IMR-90 (cell line): ENCODE measurements around the gene NANOS3. TPM values are rescaled to one million over a fixed set of nuclear protein-coding genes. Genes with fewer than 3 reads are reported as not detected.
A peak's percentile ranks its signal among the peaks of the same experiment; 100 is the strongest.

Source experiments
- ATAC-seq: fragments of 200-7000 bp; cut with Tn5 transposase; 2 replicates; pipeline ENCODE4 v1.9.1; 2020; ENCODE audit warnings: low read depth, mild to moderate bottlenecking, moderate library complexity
- BruUV-seq: library from RNA; stranded (reverse); fragments of 400-500 nt; replicated peaks from 2 replicates; lab custom pipeline; 2021; lab: Mats Ljungman, UMichigan
- CTCF ChIA-PET: fragments of 300-600 bp; formaldehyde crosslinking; extraction: SDS; loops from one replicate; lab custom pipeline; 2021; ENCODE audit warnings: antibody characterized with exemption; lab: Yijun Ruan, JAX
- POLR2A ChIA-PET: fragments of 300-600 bp; sonication (Branson Sonifier 250); formaldehyde crosslinking; loops from one replicate; lab custom pipeline; 2022; ENCODE audit warnings: antibody characterized with exemption; ENCODE audit not compliant: unreplicated experiment; lab: Charles Lee
- DNase-seq: peaks from one replicate; pipeline ENCODE4 v3.0.0; 2013
- H2AFZ ChIP-seq: replicated peaks from 2 replicates; pipeline ENCODE3; 2013; ENCODE audit warnings: low read length, mild to moderate bottlenecking; ENCODE audit not compliant: poor library complexity
- H2AK5ac ChIP-seq: 2 replicates; pipeline ENCODE4 v1.6.1; 2013; ENCODE audit warnings: low read depth, low read length, inconsistent platforms
- H2AK9ac ChIP-seq: replicated peaks from 2 replicates; pipeline ENCODE3; 2013; ENCODE audit warnings: mild to moderate bottlenecking, low read depth, low read length, moderate library complexity; ENCODE audit not compliant: poor library complexity
- H2BK120ac ChIP-seq: 2 replicates; pipeline ENCODE4 v1.6.1; 2013; ENCODE audit warnings: low read depth, low read length, inconsistent platforms
- H2BK15ac ChIP-seq: 3 replicates; pipeline ENCODE4 v1.6.1; 2013; ENCODE audit warnings: low read depth, low read length, inconsistent platforms
- H2BK20ac ChIP-seq: 2 replicates; pipeline ENCODE4 v1.6.1; 2013; ENCODE audit warnings: low read depth, mild to moderate bottlenecking, inconsistent platforms, low read length, moderate library complexity
- H2BK5ac ChIP-seq: 2 replicates; pipeline ENCODE4 v1.6.1; 2013; ENCODE audit warnings: mild to moderate bottlenecking, low read depth, low read length, inconsistent platforms; ENCODE audit not compliant: poor library complexity, severe bottlenecking
- H3K14ac ChIP-seq: replicated peaks from 2 replicates; pipeline ENCODE4 v1.6.1; 2013; ENCODE audit warnings: low read depth, low read length, inconsistent platforms
- H3K18ac ChIP-seq: 2 replicates; pipeline ENCODE4 v1.6.1; 2013; ENCODE audit warnings: low read depth, low read length, control low read depth
- H3K23ac ChIP-seq: 2 replicates; pipeline ENCODE4 v1.6.1; 2013; ENCODE audit warnings: low read depth, low read length, inconsistent platforms
- H3K27ac ChIP-seq: 2 replicates; pipeline ENCODE4 v1.5.1; 2013; ENCODE audit warnings: mild to moderate bottlenecking, control low read depth, low read length; ENCODE audit not compliant: insufficient read depth
- H3K27me3 ChIP-seq: 2 replicates; pipeline ENCODE4 v1.6.1; 2013; ENCODE audit warnings: low read length; ENCODE audit not compliant: control insufficient read depth, insufficient read depth
- H3K36me3 ChIP-seq: 2 replicates; pipeline ENCODE4 v1.6.1; 2013; ENCODE audit warnings: low read length, mixed read lengths; ENCODE audit not compliant: control insufficient read depth, insufficient read depth
- H3K4ac ChIP-seq: 2 replicates; pipeline ENCODE4 v1.6.1; 2013; ENCODE audit warnings: low read depth, low read length, inconsistent platforms
- H3K4me1 ChIP-seq: 2 replicates; pipeline ENCODE4 v1.6.1; 2013; ENCODE audit warnings: low read length, mixed read lengths; ENCODE audit not compliant: control insufficient read depth, insufficient read depth
- H3K4me2 ChIP-seq: 2 replicates; pipeline ENCODE4 v1.6.1; 2013; ENCODE audit warnings: low read depth, mild to moderate bottlenecking, control low read depth, low read length, moderate library complexity
- H3K4me3 ChIP-seq: 2 replicates; pipeline ENCODE4 v1.5.1; 2013; ENCODE audit warnings: low read depth, mild to moderate bottlenecking, control low read depth, low read length, moderate library complexity; ENCODE audit not compliant: insufficient read depth
- H3K56ac ChIP-seq: 2 replicates; pipeline ENCODE4 v1.6.1; 2013; ENCODE audit warnings: low read length, inconsistent platforms; ENCODE audit not compliant: insufficient read depth; ENCODE audit errors: extremely low read depth
- H3K79me1 ChIP-seq, 2 experiments: 2 replicates each; pipeline ENCODE4 v1.6.1; 2013; ENCODE audit warnings: low read length in 2 of 2, inconsistent platforms in 1 of 2, low read depth in 1 of 2
- H3K9ac ChIP-seq: 2 replicates; pipeline ENCODE4 v1.6.1; 2013; ENCODE audit warnings: low read depth, low read length, control low read depth
- H3K9me1 ChIP-seq: 2 replicates; pipeline ENCODE4 v1.6.1; 2013; ENCODE audit warnings: low read length, inconsistent platforms; ENCODE audit not compliant: insufficient read depth
- H3K9me3 ChIP-seq: 2 replicates; pipeline ENCODE4 v1.6.1; 2013; ENCODE audit warnings: low read length; ENCODE audit not compliant: control insufficient read depth, insufficient read depth
- H4K20me1 ChIP-seq: 2 replicates; pipeline ENCODE4 v1.6.1; 2013; ENCODE audit warnings: low read length, inconsistent platforms; ENCODE audit not compliant: insufficient read depth
- H4K5ac ChIP-seq: 2 replicates; pipeline ENCODE4 v1.6.1; 2013; ENCODE audit warnings: mild to moderate bottlenecking, low read depth, low read length, control low read depth
- H4K8ac ChIP-seq, 2 experiments: 2 replicates each; pipeline ENCODE4 v1.6.1; 2013; ENCODE audit warnings: low read depth in 2 of 2, low read length in 2 of 2, control low read depth in 1 of 2, inconsistent platforms in 1 of 2
- H4K91ac ChIP-seq: 2 replicates; pipeline ENCODE4 v1.6.1; 2013; ENCODE audit warnings: low read depth, low read length, inconsistent platforms; ENCODE audit not compliant: insufficient read depth
- CEBPB ChIP-seq: IDR thresholded peaks from 2 replicates; pipeline ENCODE4 v1.6.1; 2012; ENCODE audit warnings: low read depth, low read length, improper control_type of control experiment
- CHD1 ChIP-seq: IDR thresholded peaks from 2 replicates; pipeline ENCODE4 v1.6.1; 2012; ENCODE audit warnings: low read depth, low read length, improper control_type of control experiment
- FOS ChIP-seq: fragments of 150-350 bp; IDR thresholded peaks from 2 replicates; pipeline ENCODE4 v1.6.1; 2016; ENCODE audit warnings: low read depth, low read length
- MAZ ChIP-seq: IDR thresholded peaks from 2 replicates; pipeline ENCODE4 v1.6.1; 2012; ENCODE audit warnings: low read depth, mild to moderate bottlenecking, low read length, improper control_type of control experiment, moderate library complexity, borderline replicate concordance
- MXI1 ChIP-seq: IDR thresholded peaks from 2 replicates; pipeline ENCODE4 v1.6.1; 2012; ENCODE audit warnings: low read depth, mild to moderate bottlenecking, low read length, moderate library complexity, borderline replicate concordance
- NFE2L2 ChIP-seq: fragments of 150-350 bp; IDR thresholded peaks from 2 replicates; pipeline ENCODE4 v1.6.1; 2016; ENCODE audit warnings: low read depth, mild to moderate bottlenecking, low read length
- POLR2A ChIP-seq: IDR thresholded peaks from 2 replicates; pipeline ENCODE4 v1.6.1; 2012; ENCODE audit warnings: mild to moderate bottlenecking, low read depth, low read length
- RAD21 ChIP-seq: IDR thresholded peaks from 2 replicates; pipeline ENCODE4 v1.6.1; 2012; ENCODE audit warnings: low read length, improper control_type of control experiment
- SMC3 ChIP-seq: fragments of 150-350 bp; IDR thresholded peaks from 2 replicates; pipeline ENCODE4 v1.6.1; 2016; ENCODE audit warnings: low read depth, mild to moderate bottlenecking, antibody characterized with exemption, low read length, moderate library complexity
- USF2 ChIP-seq: fragments of 150-350 bp; IDR thresholded peaks from 2 replicates; pipeline ENCODE4 v1.6.1; 2017; ENCODE audit warnings: mild to moderate bottlenecking, antibody characterized with exemption, low read length, low read depth
- whole genome bisulfite sequencing, 2 experiments: methylation state at CpG; one replicate each; pipeline versions ENCODE4 v1.1.5 to v1.1.7; 2013; ENCODE audit warnings: missing lambda C conversion rate in 2 of 2; ENCODE audit not compliant: insufficient read length in 1 of 2; ENCODE audit errors: extremely low coverage in 2 of 2; 5-methylcytosine and 5-hydroxymethylcytosine counted together
- dilution Hi-C: fragments of 300-500 bp; cut with HindIII; formaldehyde crosslinking; loops from one replicate; pipeline ENCODE4 v1.14.3; 2018; ENCODE audit warnings: low sequenced_read_pairs; ENCODE audit not compliant: unreplicated experiment
- in situ Hi-C: fragments of 300-500 bp; cut with MboI; formaldehyde crosslinking; loops from 3 replicates; pipeline ENCODE4 v1.14.3; 2019; ENCODE audit warnings: low sequenced_read_pairs, inconsistent platforms, mixed read lengths
- intact Hi-C: fragments of 100-400 bp; cut with micrococcal nuclease; formaldehyde crosslinking; loops from 2 replicates; pipeline ENCODE4 v1.10.0; 2022
- polyA plus RNA-seq, 3 experiments: library from polyadenylated mRNA; depleted of rRNA; stranded (reverse); fragments of >200 nt; gene quantifications; 2 replicates each; pipeline ENCODE4 v1.2.3, GENCODE V29; 2012; ENCODE audit warnings: low replicate concordance in 1 of 3
- total RNA-seq: library from RNA; depleted of rRNA; stranded (reverse); fragments of >200 nt; gene quantifications from 2 replicates; pipeline ENCODE4 v1.2.3, GENCODE V29; 2012
- TF ChIP-seq, protein P1 (sequence below): conservative IDR thresholded peaks from 2 replicates; pipeline ENCODE4 v1.5.1; 2012; ENCODE audit warnings: mild to moderate bottlenecking, low read depth, low read length, improper control_type of control experiment

NANOS3 gene
- total and polyA plus RNA-seq, 2 of the 4 experiments (the other 2 are of a cell fraction), result 0.63 TPM; not detected in 1

DNA sequence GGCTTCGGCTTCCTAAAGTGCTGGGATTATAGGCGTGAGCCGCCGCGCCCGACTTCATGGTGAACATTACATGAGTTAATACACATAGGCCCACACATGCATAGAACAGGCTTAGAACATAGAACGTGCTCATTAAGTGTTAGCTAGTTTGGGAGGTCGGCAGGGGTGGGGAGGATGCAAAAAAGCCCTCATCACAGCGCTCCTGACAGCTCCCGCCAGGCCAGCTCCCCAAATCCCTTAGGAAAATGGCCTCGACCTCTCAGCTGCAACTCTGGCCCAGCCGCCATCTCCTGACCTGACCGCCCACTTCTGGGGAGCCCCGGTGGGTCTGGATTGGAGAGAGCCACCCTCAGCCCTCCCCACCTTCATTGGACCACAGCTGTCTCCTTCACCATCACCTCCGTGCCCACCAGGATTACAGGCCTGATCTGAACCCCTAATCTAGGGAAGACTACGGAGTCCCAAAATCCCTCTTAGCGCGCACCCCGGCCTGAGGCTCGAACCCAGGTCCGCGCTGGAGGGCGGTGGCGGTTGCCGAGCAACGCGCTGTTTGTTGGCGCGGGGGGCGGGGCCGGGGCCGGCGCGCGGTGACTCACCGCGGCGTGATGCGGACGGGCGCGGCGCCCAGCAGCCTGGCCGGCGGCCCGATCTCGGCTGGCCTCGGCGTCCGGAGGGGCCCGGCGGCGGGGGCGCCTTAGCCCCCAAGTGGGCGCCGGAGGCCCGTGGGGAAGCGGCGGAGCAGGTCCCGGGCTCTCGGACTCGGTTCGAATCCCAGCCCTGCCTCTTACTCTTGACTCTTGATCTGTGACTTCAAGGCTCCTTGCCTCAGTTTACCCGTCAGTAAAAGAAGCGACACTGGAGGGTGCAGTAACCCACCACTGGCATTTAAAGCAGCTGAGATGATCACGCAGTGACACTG, 26.7 kb upstream of the NANOS3 start:
- peak overlapping the region; percentile 100 for H2AK5ac ChIP-seq
- H2BK15ac ChIP-seq, result peak overlapping the region; percentile 100
- ChIA-PET CTCF (interaction anchor here (0.5 kb wide), 1 partner anchor 302 kb away, joined by 3 read pairs; no protein-coding TSS in a partner anchor), POLR2A (interaction anchor here (2.1 kb wide), 1 partner anchor 11 kb away, joined by 9 read pairs; no protein-coding TSS in a partner anchor)
- H3K18ac ChIP-seq, result peak overlapping the region; percentile 98
- H3K14ac ChIP-seq, result peak overlapping the region; percentile 95
- peak overlapping the region; percentile 98 for H3K27ac ChIP-seq
- DNase-seq (peak; percentile 71), ATAC-seq (peak; percentile 6)
- H2AFZ ChIP-seq, result peak overlapping the region; percentile 93
- H4K91ac ChIP-seq, result peak overlapping the region; percentile 100
- TF ChIP-seq USF2 (no peak; the same call in 1 of the 2 replicates), FOS (peak; percentile 93), MXI1 (0 out of 2 replicates have a peak, but pooled peaks have one; percentile 7), MAZ (peak; percentile 93), SMC3 (no peak), CHD1 (no peak), POLR2A (peak; percentile 47; the same call in 1 of the 2 replicates), CEBPB (no peak), RAD21 (no peak), NFE2L2 (no peak; the same call in 1 of the 2 replicates)
- TF ChIP-seq, protein P1, sequence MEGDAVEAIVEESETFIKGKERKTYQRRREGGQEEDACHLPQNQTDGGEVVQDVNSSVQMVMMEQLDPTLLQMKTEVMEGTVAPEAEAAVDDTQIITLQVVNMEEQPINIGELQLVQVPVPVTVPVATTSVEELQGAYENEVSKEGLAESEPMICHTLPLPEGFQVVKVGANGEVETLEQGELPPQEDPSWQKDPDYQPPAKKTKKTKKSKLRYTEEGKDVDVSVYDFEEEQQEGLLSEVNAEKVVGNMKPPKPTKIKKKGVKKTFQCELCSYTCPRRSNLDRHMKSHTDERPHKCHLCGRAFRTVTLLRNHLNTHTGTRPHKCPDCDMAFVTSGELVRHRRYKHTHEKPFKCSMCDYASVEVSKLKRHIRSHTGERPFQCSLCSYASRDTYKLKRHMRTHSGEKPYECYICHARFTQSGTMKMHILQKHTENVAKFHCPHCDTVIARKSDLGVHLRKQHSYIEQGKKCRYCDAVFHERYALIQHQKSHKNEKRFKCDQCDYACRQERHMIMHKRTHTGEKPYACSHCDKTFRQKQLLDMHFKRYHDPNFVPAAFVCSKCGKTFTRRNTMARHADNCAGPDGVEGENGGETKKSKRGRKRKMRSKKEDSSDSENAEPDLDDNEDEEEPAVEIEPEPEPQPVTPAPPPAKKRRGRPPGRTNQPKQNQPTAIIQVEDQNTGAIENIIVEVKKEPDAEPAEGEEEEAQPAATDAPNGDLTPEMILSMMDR, result no peak
- H2BK5ac ChIP-seq, result peak overlapping the region; percentile 98
- H3K4me3 ChIP-seq, result peak overlapping the region; percentile 1; the same call in 1 of the 2 replicates
- peak overlapping the region; percentile 97 to 99 for H4K8ac ChIP-seq
- H3K9me1 ChIP-seq, result peaks cover 20% of the 10 kb centered on the region
- peak overlapping the region; percentile 99 for H3K56ac ChIP-seq
- peaks cover 37% of the 10 kb centered on the region for H3K4me1 ChIP-seq
- H3K27me3 ChIP-seq, result no peaks in the 10 kb centered on the region
- H3K9me3 ChIP-seq, result no peaks in the 10 kb centered on the region
- H3K4me2 ChIP-seq, result peak overlapping the region; percentile 79
- WGBS, 2 experiments, result 5% methylated on average over 28 of the region's 66 CpGs; no CpG with 5 or more reads in 1 of the 2 experiments
- peak overlapping the region; percentile 99 for H2BK120ac ChIP-seq
- BruUV-seq, result no TSS peak
- peaks cover 5% of the 10 kb centered on the region for H4K20me1 ChIP-seq
- H3K79me1 ChIP-seq, result peaks cover 9 to 58% of the 10 kb centered on the region in 2 experiments
- no peaks in the 10 kb centered on the region for H3K36me3 ChIP-seq
- peak overlapping the region; percentile 99 for H3K4ac ChIP-seq
- H3K23ac ChIP-seq, result peak overlapping the region; percentile 98
- H2BK20ac ChIP-seq, result peak overlapping the region; percentile 97
- in situ Hi-C loops (loop anchor here (10.0 to 25.0 kb wide), 3 partner anchors 563 to 1063 kb away; partner anchors contain the start of genes HOOK2, IER2, JUNB and STX10), intact Hi-C loops (no loop called here), dilution Hi-C loops (no loop called here)
- peak overlapping the region; percentile 94 for H4K5ac ChIP-seq
- H3K9ac ChIP-seq, result peak overlapping the region; percentile 72
- peak overlapping the region; percentile 100 for H2AK9ac ChIP-seq
